Stimulated activated CD8-positive, alpha-beta memory T cell treated with anti-CD3 and anti-CD28 coated beads, Interleukin-15, amount 100 ng/mL, for 24 hours (primary cell): ENCODE measurements around the gene UBP1.
"Not testable (repeated sequence)": the region's sequence is repeated elsewhere in the genome, so short reads cannot be mapped to it uniquely, and the experiment has no call there.

Experiments used
- DNase-seq: peaks from one replicate; pipeline ENCODE4 v3.0.0-alpha.2; 2020; ENCODE audit warnings: low read depth

The UBP1 gene

GRCh38 chr3:33391255-33391995, 48.8 kb downstream of the UBP1 start:
- no peak for DNase-seq

DNA sequence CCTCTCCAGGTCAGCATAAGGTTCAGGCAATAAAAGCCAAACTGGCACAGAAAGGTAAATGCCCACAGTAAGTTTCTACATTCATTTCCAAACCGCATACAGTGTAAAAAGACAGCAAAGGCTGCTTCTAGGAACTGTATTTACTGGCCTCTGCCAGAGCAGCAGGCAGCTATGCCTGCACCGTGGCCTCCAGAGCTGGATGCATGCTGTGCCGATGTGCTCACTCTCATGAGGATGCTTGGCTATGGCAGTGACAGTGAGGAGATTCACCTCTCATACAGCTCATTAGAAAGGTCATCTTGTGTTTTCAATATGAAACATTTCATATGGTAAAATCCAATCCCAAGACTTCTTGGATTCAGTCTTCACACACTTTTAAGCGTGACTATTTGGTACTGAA, 50.3 kb downstream of the UBP1 start:
- no peak for DNase-seq

DNA sequence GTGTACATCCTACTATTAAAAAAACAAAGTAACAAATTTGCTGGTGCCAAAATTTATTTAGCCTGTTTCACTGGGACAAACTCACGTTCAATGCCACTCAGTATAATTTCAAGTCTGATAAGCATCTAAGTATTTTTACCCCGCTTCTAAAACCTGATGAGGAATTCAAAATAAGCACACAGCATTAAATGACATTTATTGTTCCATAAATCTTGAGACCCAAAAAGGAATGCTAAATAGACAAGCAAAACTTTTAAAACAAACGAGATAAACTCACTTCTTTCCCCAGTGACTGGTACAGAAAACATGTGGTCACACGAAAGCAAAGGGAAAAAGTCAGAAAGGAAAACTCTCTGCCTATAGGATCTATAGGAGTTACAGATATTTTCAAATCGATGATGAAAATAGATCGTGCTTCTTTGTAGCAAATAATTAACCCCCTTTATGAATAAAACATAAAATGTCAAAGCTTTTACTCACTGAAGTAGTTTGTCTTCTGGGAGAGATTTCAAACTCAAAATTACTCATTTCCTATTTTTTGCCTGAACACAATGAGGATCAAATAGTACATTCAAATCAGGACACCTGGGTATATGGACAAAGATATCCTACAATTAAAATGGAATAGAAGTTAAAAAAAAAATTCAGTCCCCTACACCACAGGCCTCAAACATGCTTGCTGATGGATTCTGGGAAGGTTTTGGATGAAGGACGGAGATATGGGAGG, 51.7 kb downstream of the UBP1 start:
- DNase-seq = no peak

DNA sequence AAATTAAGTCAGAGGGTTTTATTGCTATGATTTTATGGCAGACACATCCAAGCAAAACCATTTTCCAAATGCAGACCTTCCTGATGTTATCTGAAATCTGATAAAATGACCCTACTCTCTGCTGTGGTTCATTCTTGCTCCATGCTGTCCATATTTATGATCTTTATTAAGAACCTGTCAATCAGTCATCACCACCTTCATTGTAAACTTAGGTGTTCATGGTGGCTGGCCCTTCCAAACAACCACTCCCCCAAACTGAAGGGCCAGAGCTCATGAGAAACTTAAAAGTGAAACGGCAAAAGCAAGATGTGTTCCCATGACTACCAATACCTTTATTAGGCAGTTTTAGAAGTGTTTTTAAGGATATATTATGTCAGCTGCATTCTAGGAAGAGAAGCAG, 53.6 kb downstream of the UBP1 start:
- no peak for DNase-seq

DNA sequence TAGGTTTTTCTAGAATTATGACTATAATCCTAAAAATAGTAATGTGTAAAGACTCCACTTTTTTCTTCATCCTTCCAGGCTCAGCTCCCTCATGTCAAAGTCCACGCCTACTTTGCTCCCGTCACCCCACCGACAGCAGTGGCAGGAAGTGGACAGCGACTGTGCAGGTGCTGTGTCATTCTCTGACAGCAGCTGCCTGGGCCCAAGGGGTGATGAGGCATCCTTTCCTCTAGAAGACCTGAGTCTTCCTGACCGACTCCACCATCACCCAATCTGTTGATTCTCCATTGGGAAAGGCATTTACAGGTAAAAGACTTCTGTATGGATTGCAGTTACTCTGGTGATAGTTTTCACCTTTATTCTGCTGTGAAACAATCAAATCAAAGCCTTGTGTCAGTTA, 54.8 kb downstream of the UBP1 start:
- DNase-seq = peak; percentile 3

- no peak for DNase-seq
Measured at GRCh38 chr3:33383951-33384350, 56.3 kb downstream of the UBP1 start.

DNA sequence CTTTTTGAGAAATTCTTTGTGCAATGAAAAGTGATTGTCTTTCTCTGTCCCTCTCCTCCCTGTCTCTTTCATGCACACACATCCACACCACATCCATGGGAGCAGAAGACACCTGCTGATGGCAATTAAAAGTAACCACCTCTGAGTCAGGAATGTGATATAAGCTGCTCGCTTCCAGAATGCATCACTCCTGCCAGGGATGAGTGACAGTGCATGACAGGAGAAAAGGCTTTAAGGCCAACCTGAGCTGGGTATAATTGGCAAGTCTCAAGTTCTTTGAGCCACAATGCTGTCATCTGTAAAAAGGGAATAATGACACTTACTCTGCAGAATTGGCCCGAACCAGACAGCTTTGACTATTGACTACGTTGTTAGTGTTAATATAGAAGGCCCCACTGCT, 59.6 kb downstream of the UBP1 start:
- no peak for DNase-seq

- no peak for DNase-seq
Measured at GRCh38 chr3:33377931-33378330, 62.3 kb downstream of the UBP1 start.

DNA sequence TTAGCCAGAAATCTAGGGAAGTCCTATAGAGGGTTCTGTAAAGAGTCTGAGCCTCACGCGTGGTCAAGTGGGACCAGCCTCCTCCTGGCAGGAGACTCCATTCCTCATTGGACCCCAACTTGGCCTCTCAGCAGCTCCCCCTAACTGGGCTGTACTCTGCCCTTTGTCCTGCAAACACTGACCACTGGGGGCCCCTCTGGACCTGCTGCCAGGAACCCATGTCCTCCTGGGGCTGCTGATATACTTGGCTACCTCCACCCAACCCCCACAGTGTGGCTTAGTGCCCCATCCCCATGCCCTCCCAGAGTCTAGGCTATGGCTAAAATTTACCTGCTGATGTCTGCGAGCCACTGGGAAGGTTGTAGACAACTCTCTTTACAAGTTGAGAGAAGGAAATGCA, 62.7 kb downstream of the UBP1 start:
- no peak for DNase-seq

DNA sequence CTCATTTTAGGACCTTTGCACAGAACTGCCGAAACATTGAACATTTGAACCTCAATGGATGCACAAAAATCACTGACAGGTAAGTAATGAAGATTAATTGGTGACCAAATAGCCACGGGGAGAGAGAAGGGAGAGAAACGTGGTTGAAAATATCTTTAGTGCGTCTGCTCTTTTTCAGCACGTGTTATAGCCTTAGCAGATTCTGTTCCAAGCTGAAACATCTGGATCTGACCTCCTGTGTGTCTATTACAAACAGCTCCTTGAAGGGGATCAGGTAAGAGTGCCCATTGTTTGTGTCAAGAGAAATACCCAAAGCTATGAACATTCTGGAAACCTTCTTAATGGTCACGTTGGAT, 67.1 kb downstream of the UBP1 start:
- no peak for DNase-seq

DNA sequence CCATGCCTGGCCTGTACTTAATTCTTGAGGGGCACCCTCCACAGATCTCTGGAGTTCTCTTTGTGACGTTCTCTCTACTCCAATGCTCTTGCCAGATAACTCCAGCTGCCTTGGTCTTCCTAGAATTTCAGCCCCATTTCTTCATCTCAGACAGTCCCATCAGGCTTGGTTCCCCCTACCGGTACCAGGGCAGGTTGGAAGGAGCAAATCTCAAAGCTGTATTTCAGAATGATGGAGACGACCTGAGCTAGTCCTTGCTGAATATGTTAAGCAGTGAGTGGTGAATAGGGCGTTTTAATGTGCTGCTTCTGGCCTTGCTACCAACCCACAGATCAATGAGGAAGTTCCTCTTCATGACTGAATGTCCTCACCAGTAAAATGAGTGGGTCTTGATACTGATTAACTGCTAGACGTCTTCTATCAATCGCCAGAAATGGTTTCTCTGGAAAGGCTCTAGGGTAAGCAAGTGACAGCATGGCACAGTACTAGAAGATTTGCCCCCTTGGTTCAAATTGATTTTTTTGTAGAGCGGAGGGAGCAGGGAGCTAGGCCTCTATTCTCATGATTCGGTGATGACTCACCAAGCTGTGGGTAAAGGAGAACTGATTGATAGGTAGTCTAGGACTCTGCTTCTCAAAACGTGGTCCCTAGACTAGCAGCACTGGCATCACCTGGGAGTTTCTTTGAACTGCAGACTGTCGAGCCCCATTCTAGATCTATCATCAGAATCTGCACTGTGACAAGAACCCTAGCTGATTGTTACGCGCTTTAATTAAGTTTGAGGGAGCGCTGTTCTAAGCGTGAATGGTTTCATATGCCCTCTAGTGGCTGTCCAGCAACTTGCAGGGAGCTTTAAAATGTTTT, 67.8 kb downstream of the UBP1 start:
- no peak for DNase-seq

DNA sequence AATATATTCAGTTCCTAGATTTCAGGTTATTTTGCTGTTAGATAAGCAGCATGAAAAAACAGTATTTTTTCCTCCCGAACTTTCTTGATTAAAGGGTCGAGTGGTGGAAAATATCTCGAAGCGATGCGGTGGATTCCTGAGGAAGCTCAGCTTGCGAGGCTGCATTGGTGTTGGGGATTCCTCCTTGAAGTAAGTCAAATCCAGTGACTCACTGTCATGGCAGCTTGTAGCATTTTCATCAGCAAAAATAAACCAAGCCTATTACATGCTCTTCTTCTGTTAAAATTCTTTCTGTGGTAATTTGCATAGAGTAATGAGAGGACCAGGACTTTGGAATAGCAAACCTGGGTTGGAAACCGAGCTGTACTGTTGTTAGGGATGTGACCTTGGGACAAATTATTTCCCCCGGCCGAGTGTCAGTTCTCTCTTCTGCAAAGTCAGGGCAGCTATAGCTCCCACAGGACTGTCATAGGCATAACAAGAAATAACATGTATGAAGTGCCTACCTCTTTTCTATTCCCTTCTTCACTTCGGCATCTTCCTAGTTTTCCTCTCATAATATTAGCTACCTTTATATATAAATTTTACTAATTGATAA, 75.6 kb downstream of the UBP1 start:
- no peak for DNase-seq

GRCh38 chr3:33364060-33364459, 76.1 kb downstream of the UBP1 start:
- DNase-seq = no peak

DNA sequence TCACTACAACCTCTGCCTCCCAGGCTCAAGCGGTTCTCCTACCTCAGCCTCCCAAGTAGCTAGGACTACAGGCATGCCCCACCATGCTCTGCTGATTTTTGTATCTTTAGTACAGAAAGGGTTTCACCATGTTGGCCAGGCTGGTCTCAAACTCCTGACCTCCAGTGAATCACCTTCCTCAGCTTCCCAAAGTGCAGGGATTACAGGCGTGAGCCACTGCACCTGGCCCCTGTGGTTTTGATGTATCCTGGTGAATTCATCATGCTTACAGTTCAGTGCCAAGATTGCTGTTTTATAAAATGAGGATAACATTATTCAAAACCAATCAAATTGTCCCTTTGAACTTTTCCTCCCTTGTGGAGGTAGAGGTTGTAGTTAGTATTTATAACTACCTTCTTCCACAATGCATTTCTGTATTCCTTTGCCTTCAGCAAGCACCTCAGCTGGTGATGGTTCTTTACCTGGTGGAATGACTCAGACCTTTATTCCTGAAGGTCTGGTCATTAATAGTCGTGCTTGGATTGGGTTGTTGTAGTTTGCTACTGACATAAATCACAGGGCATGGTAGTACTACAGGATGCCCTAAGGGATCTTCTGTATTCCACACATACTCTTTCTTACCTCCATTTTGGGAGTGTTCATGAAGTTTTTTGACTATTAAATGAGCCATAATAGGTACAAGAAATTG, 76.9 kb downstream of the UBP1 start:
- DNase-seq = no peak

- no peak for DNase-seq
Measured at GRCh38 chr3:33360136-33360825, 79.9 kb downstream of the UBP1 start.

DNA sequence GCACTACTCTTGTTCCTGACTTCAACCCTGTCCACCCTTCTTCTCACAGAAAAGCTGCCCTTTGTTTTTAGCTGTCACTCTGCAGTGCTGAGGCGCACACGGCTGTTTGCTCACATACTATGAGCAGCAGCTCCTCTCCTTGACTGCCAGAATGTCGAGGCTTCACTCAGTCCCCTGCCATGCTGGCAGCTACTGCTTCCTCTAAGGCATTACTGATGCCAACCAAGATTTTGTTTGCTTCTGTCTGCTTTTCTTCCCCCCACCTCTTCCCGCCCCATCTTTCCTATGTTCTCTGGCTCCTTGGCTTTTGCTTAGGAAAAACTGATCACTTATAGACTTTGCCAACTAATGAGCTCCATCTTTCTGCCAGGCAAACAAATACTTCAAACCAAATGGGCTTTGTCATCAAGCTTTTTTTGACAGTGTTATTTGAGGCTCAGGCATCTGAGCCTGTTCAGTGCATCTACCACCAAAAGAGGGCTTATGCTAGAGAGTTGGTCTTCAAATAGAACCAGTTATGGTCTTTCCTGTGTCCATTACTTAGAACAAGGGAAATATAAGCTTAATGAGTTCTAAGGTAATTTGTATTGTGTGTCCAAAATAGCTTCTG, 81.9 kb downstream of the UBP1 start:
- no peak for DNase-seq

GRCh38 chr3:33355611-33356010, 84.6 kb downstream of the UBP1 start:
- no peak for DNase-seq

DNA sequence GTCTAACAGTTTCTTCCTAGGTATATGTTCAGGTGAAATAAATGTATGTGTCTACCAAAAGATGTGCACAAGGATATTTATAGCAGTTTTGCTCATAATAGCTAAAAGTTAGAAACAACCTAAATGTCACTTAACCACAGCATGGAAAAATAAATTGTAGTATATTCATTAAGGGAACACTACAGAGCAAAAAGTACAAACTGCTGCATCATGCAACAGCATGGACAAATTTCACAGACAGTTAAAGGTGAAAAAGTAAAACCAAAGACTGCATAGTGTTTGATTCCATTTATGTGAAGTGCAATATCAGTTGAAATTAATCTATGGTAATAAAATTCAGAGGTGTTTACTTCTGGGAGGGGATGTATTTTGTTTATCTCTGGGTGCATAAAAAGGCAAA, 100.4 kb downstream of the UBP1 start:
- DNase-seq = no peak

DNA sequence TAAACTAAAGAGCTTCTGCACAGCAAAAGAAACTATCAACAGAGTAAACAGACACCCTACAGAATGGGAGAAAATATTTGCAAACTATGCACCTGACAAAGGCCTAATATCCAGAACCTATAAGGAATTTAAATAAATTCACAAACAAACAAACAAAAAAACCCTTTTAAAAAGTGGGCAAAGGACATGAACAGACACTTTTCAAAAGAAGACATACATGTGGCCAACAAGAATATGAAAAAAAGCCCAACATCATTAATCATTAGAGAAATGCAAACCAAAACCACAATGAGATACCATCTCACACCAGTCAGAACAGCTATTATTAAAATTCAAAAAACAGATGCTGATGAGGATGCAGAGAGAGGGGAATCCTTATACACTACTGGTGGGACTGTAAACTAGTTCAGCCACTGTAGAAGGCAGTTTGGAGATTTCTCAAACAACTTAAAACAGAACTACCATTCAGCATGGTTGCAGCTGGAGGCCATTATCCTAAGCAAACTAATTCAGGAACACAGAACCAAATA, 101.2 kb downstream of the UBP1 start:
- not testable (repeated sequence) for DNase-seq
